GM23338 (cell line): ENCODE measurements around the gene CCDC60. TPM values are rescaled to one million over a fixed set of nuclear protein-coding genes. Genes with fewer than 3 reads are reported as not detected.

Source experiments
- ATAC-seq: fragments of 200-7000 bp; cut with Tn5 transposase; 3 replicates; pipeline ENCODE4 v1.9.1; 2020
- DNase-seq: peaks from one replicate; pipeline ENCODE4 v3.0.0-alpha.2; 2015; ENCODE audit warnings: low spot score
- H2AFZ ChIP-seq: fragments of 200-600 bp; sonication (generic); 2 replicates; pipeline ENCODE4 v1.8.0; 2016; ENCODE audit warnings: antibody characterized with exemption, mild to moderate bottlenecking, moderate library complexity
- H3F3A ChIP-seq: fragments of 200-600 bp; sonication (generic); replicated peaks from 2 replicates; pipeline ENCODE4 v1.8.0; 2017; ENCODE audit warnings: antibody characterized with exemption, mixed run types, low read depth
- H3K27ac ChIP-seq: fragments of 200-600 bp; sonication (generic); 2 replicates; pipeline ENCODE4 v1.6.1; 2016; ENCODE audit warnings: low read depth
- H3K27me3 ChIP-seq: fragments of 200-600 bp; sonication (generic); 2 replicates; pipeline ENCODE4 v1.8.0; 2016; ENCODE audit warnings: mild to moderate bottlenecking, mixed run types, moderate library complexity; ENCODE audit not compliant: insufficient read depth
- H3K36me3 ChIP-seq: fragments of 200-600 bp; sonication (generic); 2 replicates; pipeline ENCODE4 v1.8.0; 2016; ENCODE audit warnings: mild to moderate bottlenecking; ENCODE audit not compliant: insufficient read depth
- H3K4me1 ChIP-seq: fragments of 200-600 bp; sonication (generic); 2 replicates; pipeline ENCODE4 v1.8.0; 2016; ENCODE audit warnings: mild to moderate bottlenecking, moderate library complexity; ENCODE audit not compliant: insufficient read depth
- H3K4me2 ChIP-seq: fragments of 200-600 bp; sonication (generic); 2 replicates; pipeline ENCODE4 v1.7.1; 2017; ENCODE audit warnings: mixed run types
- H3K4me3 ChIP-seq: fragments of 200-600 bp; sonication (generic); 2 replicates; pipeline ENCODE4 v1.6.1; 2016; ENCODE audit warnings: mixed run types
- H3K79me2 ChIP-seq: fragments of 200-600 bp; sonication (generic); replicated peaks from 2 replicates; pipeline ENCODE4 v1.8.0; 2017; ENCODE audit warnings: mild to moderate bottlenecking; ENCODE audit not compliant: insufficient read depth
- H3K9me2 ChIP-seq: fragments of 200-600 bp; sonication (generic); 2 replicates; pipeline ENCODE4 v1.8.0; 2017; ENCODE audit not compliant: insufficient read depth
- H4K20me1 ChIP-seq: fragments of 200-600 bp; sonication (generic); replicated peaks from 2 replicates; pipeline ENCODE4 v1.8.0; 2017; ENCODE audit warnings: mild to moderate bottlenecking; ENCODE audit not compliant: insufficient read depth
- H3K27ac Mint-ChIP-seq: 2 replicates; pipeline ENCODE4 v1.8.0; 2020; ENCODE audit warnings: inconsistent platforms, mild to moderate bottlenecking, moderate library complexity, mixed read lengths
- H3K27me3 Mint-ChIP-seq: 3 replicates; pipeline ENCODE4 v1.8.0; 2022; ENCODE audit warnings: low read depth, mild to moderate bottlenecking, moderate library complexity, mixed read lengths, inconsistent platforms; ENCODE audit not compliant: insufficient read depth, poor library complexity
- H3K36me3 Mint-ChIP-seq: 3 replicates; pipeline ENCODE4 v1.8.0; 2021; ENCODE audit warnings: low read depth, mild to moderate bottlenecking, inconsistent platforms, moderate library complexity, mixed read lengths
- H3K4me1 Mint-ChIP-seq: 3 replicates; pipeline ENCODE4 v1.8.0; 2020; ENCODE audit warnings: mild to moderate bottlenecking, inconsistent platforms, mixed read lengths
- H3K4me3 Mint-ChIP-seq: 3 replicates; pipeline ENCODE4 v1.8.0; 2021; ENCODE audit warnings: moderate library complexity, mild to moderate bottlenecking, inconsistent platforms, mixed read lengths
- H3K9me3 Mint-ChIP-seq: 3 replicates; pipeline ENCODE4 v1.8.0; 2020; ENCODE audit warnings: moderate library complexity, mild to moderate bottlenecking, inconsistent platforms, mixed read lengths
- CREB1 ChIP-seq: fragments of 250-450 bp; sonication (Bioruptor Pico); IDR thresholded peaks from 2 replicates; pipeline ENCODE4 v1.5.0; 2020; ENCODE audit warnings: low read depth, mild to moderate bottlenecking, moderate library complexity
- CTCF ChIP-seq, 2 experiments: fragments of 200-600 bp in 1 of 2; sonication (generic) in 1 of 2; conservative IDR thresholded peaks; 2 replicates each; pipeline versions ENCODE4 v1.5.1 to v1.6.1; 2016 to 2017; ENCODE audit warnings: antibody characterized with exemption in 2 of 2, low read depth in 2 of 2, mild to moderate bottlenecking in 2 of 2, moderate library complexity in 1 of 2
- EZH2 ChIP-seq: fragments of 200-600 bp; sonication (generic); IDR thresholded peaks from one replicate; pipeline ENCODE4 v1.8.0; 2017; ENCODE audit warnings: antibody characterized with exemption, mild to moderate bottlenecking, low read depth; ENCODE audit not compliant: unreplicated experiment
- EZH2phosphoT487 ChIP-seq: fragments of 200-600 bp; sonication (generic); IDR thresholded peaks from one replicate; pipeline ENCODE4 v1.8.1; 2018; ENCODE audit warnings: antibody characterized with exemption; ENCODE audit not compliant: unreplicated experiment
- JUNB ChIP-seq: IDR thresholded peaks from one replicate; pipeline ENCODE4 v1.6.1; 2016; ENCODE audit warnings: antibody characterized with exemption; ENCODE audit not compliant: unreplicated experiment
- NANOG ChIP-seq: IDR thresholded peaks from 2 replicates; pipeline ENCODE4 v1.6.1; 2016; ENCODE audit warnings: antibody characterized with exemption, borderline replicate concordance
- POLR2AphosphoS5 ChIP-seq: IDR thresholded peaks from 2 replicates; pipeline ENCODE4 v1.6.1; 2016; ENCODE audit warnings: antibody characterized with exemption, low read depth
- REST ChIP-seq: IDR thresholded peaks from one replicate; pipeline ENCODE4 v1.6.1; 2018; ENCODE audit warnings: antibody characterized with exemption; ENCODE audit not compliant: unreplicated experiment
- STAT1 ChIP-seq: IDR thresholded peaks from one replicate; pipeline ENCODE4 v1.6.1; 2016; ENCODE audit warnings: antibody characterized with exemption; ENCODE audit not compliant: unreplicated experiment
- ZNF114 ChIP-seq: fragments of 250-450 bp; sonication (Bioruptor Pico); IDR thresholded peaks from 2 replicates; pipeline ENCODE4 v1.5.0; 2020; ENCODE audit warnings: mild to moderate bottlenecking, moderate library complexity
- ZNF331 ChIP-seq: fragments of 250-450 bp; sonication (Bioruptor Pico); IDR thresholded peaks from 2 replicates; pipeline ENCODE4 v1.5.0; 2020; ENCODE audit warnings: low read depth, mild to moderate bottlenecking, moderate library complexity
- polyA plus RNA-seq: library from polyadenylated mRNA; unstranded; fragments of >200 nt; fragmentation: Nextera tagmentation; extraction: Ambion mirVana; gene quantifications from 2 replicates; pipeline ENCODE4 v1.2.1, GENCODE V29; 2016
- total RNA-seq: library from RNA; depleted of rRNA; stranded (reverse); fragments of >200 nt; shearing (Covaris generic); gene quantifications from 2 replicates; pipeline ENCODE4 v1.2.3, GENCODE V29; 2014

CCDC60 gene
- total and polyA plus RNA-seq, 2 experiments from 2014 or later = 0.53 TPM; not detected in 1

DNA sequence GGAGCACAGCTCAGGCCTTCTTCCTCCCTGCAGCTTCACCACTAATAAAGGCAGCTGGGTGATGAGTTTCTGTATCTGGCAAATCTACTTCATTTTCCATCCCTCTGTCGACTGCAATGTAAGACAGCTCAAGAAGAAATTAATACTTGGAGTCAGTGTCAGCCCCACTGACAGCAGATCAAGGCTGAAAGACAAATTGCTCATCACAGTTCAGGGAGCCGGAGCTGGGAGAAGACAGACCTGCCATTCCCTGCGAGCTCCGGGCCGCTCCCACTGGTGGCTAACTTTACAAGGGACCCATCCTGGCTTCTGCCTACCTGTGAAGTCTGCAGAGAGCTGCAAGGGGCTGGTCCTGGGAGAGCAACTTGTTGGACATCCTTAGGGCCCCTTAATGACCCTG, 49.8 kb downstream of the CCDC60 start:
- H2AFZ ChIP-seq = no peak overlapping the region
- Mint-ChIP-seq H3K27ac (no peak overlapping the region), H3K36me3 (peaks cover 3% of the 10 kb centered on the region), H3K4me1 (peaks cover 23% of the 10 kb centered on the region), H3K27me3 (peaks cover 6% of the 10 kb centered on the region), H3K4me3 (no peak overlapping the region), H3K9me3 (peaks cover 10% of the 10 kb centered on the region)
- ATAC-seq (no peak), DNase-seq (no peak)
- H3K4me3 ChIP-seq = no peak overlapping the region
- peaks cover 22% of the 10 kb centered on the region for H3K4me1 ChIP-seq
- no peak overlapping the region for H3K4me2 ChIP-seq
- H3K9me2 ChIP-seq = peaks cover 9% of the 10 kb centered on the region; the same call in 1 of the 2 replicates
- no peaks in the 10 kb centered on the region for H3K79me2 ChIP-seq
- H3K36me3 ChIP-seq = no peaks in the 10 kb centered on the region
- H3K27ac ChIP-seq = no peak overlapping the region
- TF ChIP-seq ZNF114 (no peak), NANOG (no peak), ZNF331 (no peak), CREB1 (CRISPR knock-in tag) (no peak), REST (no peak), POLR2AphosphoS5 (no peak), STAT1 (no peak)
- H3K27me3 ChIP-seq = no peaks in the 10 kb centered on the region
- no peaks in the 10 kb centered on the region for H4K20me1 ChIP-seq
- no peaks in the 10 kb centered on the region for H3F3A ChIP-seq

DNA sequence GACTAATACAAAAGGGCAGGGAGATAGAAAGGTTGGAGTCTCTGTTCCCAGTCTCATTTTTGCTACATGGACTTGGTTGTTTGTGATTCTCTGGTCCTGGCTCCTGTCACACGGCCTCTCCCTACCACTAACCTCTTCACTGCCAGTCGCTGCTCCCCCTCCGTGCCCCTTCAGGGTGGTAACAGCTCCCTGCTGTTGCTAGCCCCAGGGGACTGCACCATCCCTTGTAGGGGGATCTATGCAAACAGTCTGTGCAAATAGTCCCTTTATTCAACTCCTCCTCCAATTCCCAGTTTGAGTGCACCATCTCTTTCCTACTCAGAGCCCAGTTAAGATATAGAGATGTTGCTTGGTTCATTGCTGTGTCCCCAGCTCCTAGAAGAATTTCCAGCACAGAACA, 51.1 kb downstream of the CCDC60 start:
- Histone ChIP-seq H3K27ac (no peak overlapping the region), H3F3A (no peaks in the 10 kb centered on the region), H3K79me2 (no peaks in the 10 kb centered on the region), H3K4me2 (no peak overlapping the region), H3K4me3 (no peak overlapping the region), H3K27me3 (no peaks in the 10 kb centered on the region), H3K9me2 (peaks cover 9% of the 10 kb centered on the region; the same call in 1 of the 2 replicates), H4K20me1 (no peaks in the 10 kb centered on the region), H3K4me1 (peaks cover 34% of the 10 kb centered on the region), H3K36me3 (no peaks in the 10 kb centered on the region), H2AFZ (no peak overlapping the region)
- Mint-ChIP-seq H3K4me1 (peaks cover 36% of the 10 kb centered on the region), H3K9me3 (no peaks in the 10 kb centered on the region; the same call in 1 of the 3 replicates), H3K27me3 (peaks cover 6% of the 10 kb centered on the region), H3K36me3 (peaks cover 3% of the 10 kb centered on the region; the same call in 2 of the 3 replicates), H3K27ac (no peak overlapping the region), H3K4me3 (no peak overlapping the region)
- no peak for ATAC-seq
- DNase-seq = no peak
- TF ChIP-seq EZH2 (no peak), CREB1 (CRISPR knock-in tag) (no peak), JUNB (no peak), REST (no peak), NANOG (no peak), CTCF (conservative IDR thresholded peaks at IDR 0.05; ENCODE audit: low read depth in 2 of 2) (no peak), ZNF114 (no peak), ZNF331 (no peak), STAT1 (no peak), EZH2phosphoT487 (no peak)
